T1000 (cell line): ENCODE data around the gene BTAF1.
"Not testable (repeated sequence)": the region's sequence is repeated elsewhere in the genome, so short reads cannot be mapped to it uniquely, and the experiment has no call there.

ENCODE experiments used
- DNase-seq: peaks from one replicate; lab custom pipeline; 2025; ENCODE audit warnings: mixed read lengths; lab: John Stamatoyannopoulos, UW

BTAF1 gene

GRCh38 chr10:91923371-91924211 lies at the start of gene BTAF1:
Gene BTAF1, plus strand, starts transcription at chr10:91923770. Its CDS starts 307 bp downstream, at chr10:91924077.
- DNase-seq = peak; percentile 80

GRCh38 chr10:91875156-91875555 lies 48.4 kb upstream of the BTAF1 start:
- DNase-seq = no peak

GRCh38 chr10:91875779-91876178 lies 47.8 kb upstream of the BTAF1 start:
- DNase-seq = no peak

- DNase-seq = no peak
Observed at GRCh38 chr10:91879515-91880170, 43.9 kb upstream of the BTAF1 start.

- no peak for DNase-seq
Observed at GRCh38 chr10:91880310-91880709, 43.3 kb upstream of the BTAF1 start.

GRCh38 chr10:91883549-91884444 lies 39.8 kb upstream of the BTAF1 start:
- DNase-seq = no peak

GRCh38 chr10:91884536-91884935 lies 39.0 kb upstream of the BTAF1 start:
- DNase-seq = no peak

- no peak for DNase-seq
Observed at GRCh38 chr10:91885362-91886079, 38.0 kb upstream of the BTAF1 start.

- DNase-seq = no peak
Observed at GRCh38 chr10:91886954-91887271, 36.7 kb upstream of the BTAF1 start.

GRCh38 chr10:91887272-91888076 lies 36.1 kb upstream of the BTAF1 start:
- no peak for DNase-seq

- no peak for DNase-seq
Observed at GRCh38 chr10:91891125-91892001, 32.2 kb upstream of the BTAF1 start.

GRCh38 chr10:91893051-91893450 lies 30.5 kb upstream of the BTAF1 start:
- no peak for DNase-seq

GRCh38 chr10:91894261-91894685 lies 29.3 kb upstream of the BTAF1 start:
- DNase-seq = not testable (repeated sequence)

- no peak for DNase-seq
Observed at GRCh38 chr10:91896212-91896756, 27.3 kb upstream of the BTAF1 start.

- no peak for DNase-seq
Observed at GRCh38 chr10:91897421-91897820, 26.1 kb upstream of the BTAF1 start.

- peak; percentile 62 for DNase-seq
Observed at GRCh38 chr10:91901784-91902677, 21.5 kb upstream of the BTAF1 start.

- no peak for DNase-seq
Observed at GRCh38 chr10:91907033-91907594, 16.5 kb upstream of the BTAF1 start.

GRCh38 chr10:91907914-91908336 lies 15.6 kb upstream of the BTAF1 start:
- DNase-seq = no peak
